Activated CD4-positive, alpha-beta T cell treated with anti-CD3 and anti-CD28 coated beads, Interleukin-2, amount 10 ng/mL, durations not matched to agents 7 days and 5 days (primary cell): ENCODE data around the gene PPAT. TPM values are rescaled to one million over a fixed set of nuclear protein-coding genes. Genes with fewer than 3 reads are reported as not detected.
"Not testable (repeated sequence)": the region's sequence is repeated elsewhere in the genome, so short reads cannot be mapped to it uniquely, and the experiment has no call there.

Experiments
- CTCF ChIA-PET: fragments of 350-600 bp; sonication (Branson Sonifier 250); formaldehyde crosslinking; loops from one replicate; lab custom pipeline; 2021; ENCODE audit warnings: antibody characterized with exemption; lab: Charles Lee
- POLR2A ChIA-PET: fragments of 350-600 bp; sonication (Branson Sonifier 250); formaldehyde crosslinking; loops from one replicate; lab custom pipeline; 2021; ENCODE audit warnings: antibody characterized with exemption; lab: Charles Lee
- DNase-seq: peaks from one replicate; pipeline ENCODE4 v3.0.0-alpha.2; 2020
- H3K27ac Mint-ChIP-seq: one replicate; pipeline ENCODE4 v1.8.0; 2021; ENCODE audit warnings: mild to moderate bottlenecking, moderate library complexity, mixed read lengths
- H3K27me3 Mint-ChIP-seq: one replicate; pipeline ENCODE4 v1.8.0; 2021; ENCODE audit warnings: mixed read lengths
- H3K36me3 Mint-ChIP-seq: one replicate; pipeline ENCODE4 v1.8.0; 2021; ENCODE audit warnings: low read depth, mixed read lengths
- H3K4me1 Mint-ChIP-seq: one replicate; pipeline ENCODE4 v1.8.0; 2021; ENCODE audit warnings: mixed read lengths
- H3K4me3 Mint-ChIP-seq: one replicate; pipeline ENCODE4 v1.8.0; 2021; ENCODE audit warnings: mild to moderate bottlenecking, moderate library complexity, mixed read lengths
- H3K9me3 Mint-ChIP-seq: one replicate; pipeline ENCODE4 v1.8.0; 2021; ENCODE audit warnings: mixed read lengths
- total RNA-seq, 2 experiments: library from RNA; stranded (reverse); gene quantifications; one replicate each; pipeline ENCODE4 v1.2.3, GENCODE V29; 2021

PPAT gene
- total RNA-seq, 2 experiments from 2014 or later = 24.3 to 24.7 TPM

DNA sequence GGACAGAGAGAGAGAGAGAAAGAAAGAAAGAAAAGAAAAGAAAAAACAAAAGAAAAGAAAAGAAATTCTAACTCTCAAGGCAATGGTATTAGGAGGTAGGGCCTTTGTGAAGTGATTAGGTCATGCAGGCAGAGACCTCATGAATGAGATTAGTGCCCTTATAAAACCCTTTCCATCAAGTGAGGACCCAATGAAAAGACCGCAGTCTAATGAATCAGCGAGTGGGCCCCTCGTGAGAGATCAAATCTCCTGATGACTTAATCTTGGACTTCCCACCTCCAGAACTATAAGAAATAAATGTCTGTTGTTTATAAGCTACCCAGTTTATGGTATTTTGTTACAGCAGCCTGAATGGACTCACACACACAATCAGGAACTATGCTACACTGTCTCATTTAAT lies 65.0 kb downstream of the PPAT start:
- Mint-ChIP-seq H3K27ac (no peak overlapping the region), H3K27me3 (no peaks in the 10 kb centered on the region), H3K4me3 (no peak overlapping the region), H3K36me3 (peaks cover 25% of the 10 kb centered on the region), H3K9me3 (peaks cover 3% of the 10 kb centered on the region), H3K4me1 (no peaks in the 10 kb centered on the region)
- POLR2A ChIA-PET = no interaction called here
- CTCF ChIA-PET = no interaction called here
- DNase-seq = no peak

DNA sequence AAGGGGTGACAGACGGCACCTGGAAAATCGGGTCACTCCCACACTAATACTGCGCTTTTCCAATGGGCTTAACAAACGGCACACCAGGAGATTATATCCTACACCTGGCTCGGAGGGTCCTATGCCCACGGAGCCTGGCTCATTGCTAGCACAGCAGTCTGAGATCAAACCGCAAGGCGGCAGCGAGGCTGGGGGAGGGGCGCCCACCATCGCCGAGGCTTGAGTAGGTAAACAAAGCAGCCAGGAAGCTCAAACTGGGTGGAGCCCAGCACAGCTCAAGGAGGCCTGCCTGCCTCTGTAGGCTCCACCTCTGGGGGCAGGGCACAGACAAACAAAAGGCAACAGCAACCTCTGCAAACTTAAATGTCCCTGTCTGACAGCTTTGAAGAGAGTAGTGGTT lies 72.4 kb downstream of the PPAT start:
- H3K4me3 Mint-ChIP-seq, H3K9me3 Mint-ChIP-seq, POLR2A ChIA-PET, DNase-seq, H3K4me1 Mint-ChIP-seq, H3K27me3 Mint-ChIP-seq, CTCF ChIA-PET, H3K27ac Mint-ChIP-seq: not testable (repeated sequence)
- peaks cover 22% of the 10 kb centered on the region for H3K36me3 Mint-ChIP-seq

DNA sequence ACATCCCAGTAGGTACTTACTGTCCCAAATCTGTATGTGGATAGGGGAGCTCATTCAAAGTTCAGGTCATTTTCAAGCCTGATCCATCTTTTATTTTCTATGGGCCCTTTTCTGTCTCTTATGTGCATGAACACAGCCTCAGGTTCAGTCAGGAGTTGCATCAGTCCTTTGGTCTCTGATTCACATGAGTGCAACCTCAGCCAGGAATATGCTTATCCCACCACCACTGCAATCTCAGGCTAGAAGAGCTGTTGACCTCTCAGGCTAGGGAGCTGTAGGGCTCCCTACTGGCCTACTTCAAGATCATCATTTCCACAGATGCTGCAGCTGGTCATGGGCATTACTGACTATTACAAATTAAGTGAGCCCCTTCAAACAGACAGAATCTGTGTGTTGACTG lies 75.3 kb downstream of the PPAT start:
- Mint-ChIP-seq H3K27ac (no peak overlapping the region), H3K27me3 (no peaks in the 10 kb centered on the region), H3K4me3 (no peak overlapping the region), H3K36me3 (peaks cover 16% of the 10 kb centered on the region), H3K4me1 (no peaks in the 10 kb centered on the region), H3K9me3 (peaks cover 6% of the 10 kb centered on the region)
- ChIA-PET CTCF (interaction anchor here (0.6 kb wide), 1 partner anchor 318 kb away, joined by 3 read pairs; no protein-coding TSS in a partner anchor), POLR2A (no interaction called here)
- DNase-seq = no peak

GRCh38 chr4:56356650-56357049 lies 78.8 kb downstream of the PPAT start:
- H3K36me3 Mint-ChIP-seq = peaks cover 1% of the 10 kb centered on the region
- H3K27ac Mint-ChIP-seq = no peak overlapping the region
- DNase-seq = no peak
- ChIA-PET CTCF (interaction anchor here (0.6 to 2.0 kb wide), 2 partner anchors 16 to 65 kb away, joined by 3 to 4 read pairs; no protein-coding TSS in a partner anchor), POLR2A (no interaction called here)
- H3K4me1 Mint-ChIP-seq = no peaks in the 10 kb centered on the region
- H3K27me3 Mint-ChIP-seq = no peaks in the 10 kb centered on the region
- no peak overlapping the region for H3K4me3 Mint-ChIP-seq
- no peaks in the 10 kb centered on the region for H3K9me3 Mint-ChIP-seq

- no peak for DNase-seq
- Mint-ChIP-seq H3K4me3 (no peak overlapping the region), H3K36me3 (peaks cover 15% of the 10 kb centered on the region), H3K27me3 (no peaks in the 10 kb centered on the region), H3K4me1 (peaks cover 2% of the 10 kb centered on the region), H3K27ac (no peak overlapping the region), H3K9me3 (no peaks in the 10 kb centered on the region)
- POLR2A ChIA-PET = no interaction called here
- CTCF ChIA-PET = no interaction called here
Measured at GRCh38 chr4:56348576-56348975, 86.8 kb downstream of the PPAT start.

DNA sequence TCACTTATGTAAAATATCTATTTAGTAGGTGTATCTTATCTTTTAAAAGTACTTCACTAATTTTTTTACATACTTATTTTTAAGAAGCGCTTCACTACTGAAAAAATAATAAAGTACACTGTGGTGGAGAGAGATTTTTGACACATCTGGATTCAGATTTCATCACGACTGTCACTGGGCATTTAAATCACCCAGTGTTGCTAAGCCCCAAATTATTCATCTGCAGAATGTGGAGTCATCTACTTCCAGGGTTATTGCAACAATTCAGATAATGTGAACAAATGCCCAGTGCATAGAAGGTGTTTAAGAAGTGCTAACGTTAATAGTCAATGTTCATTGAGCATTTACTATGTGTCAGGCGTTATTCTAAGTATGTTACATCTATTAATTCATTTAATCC lies 90.0 kb downstream of the PPAT start:
- H3K4me1 Mint-ChIP-seq = peaks cover 2% of the 10 kb centered on the region
- H3K36me3 Mint-ChIP-seq = peaks cover 15% of the 10 kb centered on the region
- no peaks in the 10 kb centered on the region for H3K9me3 Mint-ChIP-seq
- no peak overlapping the region for H3K27ac Mint-ChIP-seq
- no peak overlapping the region for H3K4me3 Mint-ChIP-seq
- DNase-seq = no peak
- H3K27me3 Mint-ChIP-seq = no peaks in the 10 kb centered on the region
- POLR2A ChIA-PET = no interaction called here
- CTCF ChIA-PET = interaction anchor here (0.5 to 1.8 kb wide), 2 partner anchors 7 to 13 kb away, joined by 3 read pairs; no protein-coding TSS in a partner anchor

Other genes starting within 250 kb of the PPAT start
- gene AASDH, start 48.1 kb downstream of the PPAT start, total RNA-seq = 10 to 100 TPM; 14.8 to 15.8 TPM
- gene PAICS, start 645 bp upstream of the PPAT start, total RNA-seq = 100 to 1,000 TPM; 122 to 132 TPM
- 100 to 1,000 TPM; 116 to 135 TPM for gene SRP72, start 32.0 kb upstream of the PPAT start, total RNA-seq
- gene ARL9, start 70.2 kb upstream of the PPAT start, total RNA-seq = under 1 TPM in 1 of 2 experiments, not detected in 1; 0.10 TPM
- 10 to 100 TPM; 72.3 to 74.6 TPM for gene HOPX, start 245.7 kb upstream of the PPAT start, total RNA-seq